NT2/D1 (cell line): Measurements from ENCODE around the gene CELF2.

Experiments
- YY1 ChIP-seq: IDR thresholded peaks from 2 replicates; pipeline ENCODE4 v1.6.1; 2011; ENCODE audit not compliant: insufficient read length, insufficient read depth
- ZNF274 ChIP-seq: IDR thresholded peaks from 2 replicates; pipeline ENCODE4 v1.6.1; 2011; ENCODE audit warnings: mild to moderate bottlenecking, low read depth, low read length

DNA sequence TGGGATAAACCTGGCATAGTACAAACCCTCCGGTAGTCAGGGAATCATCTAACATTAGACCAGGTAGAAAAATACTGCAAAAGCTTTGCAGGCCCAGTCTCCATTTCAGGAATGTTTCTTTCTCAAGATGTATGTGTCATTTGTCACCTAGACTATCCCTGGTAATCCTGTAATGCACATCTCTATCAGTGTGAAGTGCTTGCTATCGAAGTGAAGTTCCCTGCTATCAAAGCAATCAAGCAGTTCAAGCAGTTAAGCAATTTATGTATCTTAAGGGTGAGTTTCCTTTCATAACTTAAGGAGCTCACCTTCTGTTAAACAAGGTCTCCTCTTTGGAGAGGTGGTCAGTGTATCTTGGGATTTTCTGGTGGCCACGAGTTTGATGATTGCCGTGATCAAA is 47.2 kb downstream of the CELF2 start:
- no peak for TF ChIP-seq ZNF274
- no peak for TF ChIP-seq YY1
